Measurements from ENCODE around the gene DAPK1. TPM values are rescaled to one million over a fixed set of nuclear protein-coding genes. Genes with fewer than 3 reads are reported as not detected.

Gene DAPK1
- polyA plus RNA-seq, 1 donor from 2014 or later, result 45.0 TPM

GRCh38 chr9:87643107-87643650 is 145.5 kb downstream of the DAPK1 start:
- no peak for TF ChIP-seq TAF1 (IDR thresholded peaks at IDR 0.05; ENCODE audit: low read depth)
- TF ChIP-seq, protein P1, sequence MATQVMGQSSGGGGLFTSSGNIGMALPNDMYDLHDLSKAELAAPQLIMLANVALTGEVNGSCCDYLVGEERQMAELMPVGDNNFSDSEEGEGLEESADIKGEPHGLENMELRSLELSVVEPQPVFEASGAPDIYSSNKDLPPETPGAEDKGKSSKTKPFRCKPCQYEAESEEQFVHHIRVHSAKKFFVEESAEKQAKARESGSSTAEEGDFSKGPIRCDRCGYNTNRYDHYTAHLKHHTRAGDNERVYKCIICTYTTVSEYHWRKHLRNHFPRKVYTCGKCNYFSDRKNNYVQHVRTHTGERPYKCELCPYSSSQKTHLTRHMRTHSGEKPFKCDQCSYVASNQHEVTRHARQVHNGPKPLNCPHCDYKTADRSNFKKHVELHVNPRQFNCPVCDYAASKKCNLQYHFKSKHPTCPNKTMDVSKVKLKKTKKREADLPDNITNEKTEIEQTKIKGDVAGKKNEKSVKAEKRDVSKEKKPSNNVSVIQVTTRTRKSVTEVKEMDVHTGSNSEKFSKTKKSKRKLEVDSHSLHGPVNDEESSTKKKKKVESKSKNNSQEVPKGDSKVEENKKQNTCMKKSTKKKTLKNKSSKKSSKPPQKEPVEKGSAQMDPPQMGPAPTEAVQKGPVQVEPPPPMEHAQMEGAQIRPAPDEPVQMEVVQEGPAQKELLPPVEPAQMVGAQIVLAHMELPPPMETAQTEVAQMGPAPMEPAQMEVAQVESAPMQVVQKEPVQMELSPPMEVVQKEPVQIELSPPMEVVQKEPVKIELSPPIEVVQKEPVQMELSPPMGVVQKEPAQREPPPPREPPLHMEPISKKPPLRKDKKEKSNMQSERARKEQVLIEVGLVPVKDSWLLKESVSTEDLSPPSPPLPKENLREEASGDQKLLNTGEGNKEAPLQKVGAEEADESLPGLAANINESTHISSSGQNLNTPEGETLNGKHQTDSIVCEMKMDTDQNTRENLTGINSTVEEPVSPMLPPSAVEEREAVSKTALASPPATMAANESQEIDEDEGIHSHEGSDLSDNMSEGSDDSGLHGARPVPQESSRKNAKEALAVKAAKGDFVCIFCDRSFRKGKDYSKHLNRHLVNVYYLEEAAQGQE (IDR thresholded peaks at IDR 0.05; ENCODE audit: borderline replicate concordance), result no peak
- TF ChIP-seq POLR2AphosphoS5 (IDR thresholded peaks at IDR 0.05), result no peak
- no peak for TF ChIP-seq EP300 (conservative IDR thresholded peaks at IDR 0.05; ENCODE audit: poor library complexity, severe bottlenecking)
- TF ChIP-seq EZH2 (IDR thresholded peaks at IDR 0.05; ENCODE audit: borderline replicate concordance, insufficient read depth, low read length, poor library complexity, severe bottlenecking), result no peak
- no peak for TF ChIP-seq CTCF (IDR thresholded peaks at IDR 0.05; ENCODE audit: poor library complexity, severe bottlenecking)
- no peak for TF ChIP-seq RAD21 (conservative IDR thresholded peaks at IDR 0.05)
- TF ChIP-seq MXI1 (conservative IDR thresholded peaks at IDR 0.05; ENCODE audit: poor library complexity, severe bottlenecking), result no peak
- no peak for TF ChIP-seq SMC3 (conservative IDR thresholded peaks at IDR 0.05; ENCODE audit: poor library complexity)
- no peaks in the 10 kb centered on the region for H3K79me2 ChIP-seq (replicated peaks; ENCODE audit: insufficient read depth, low read length)
- no peaks in the 10 kb centered on the region for H3K9me2 ChIP-seq (ENCODE audit: insufficient read depth, low read length)
- no peak overlapping the region for H3K4me2 ChIP-seq (ENCODE audit: low read length)
- no peak overlapping the region for H3K9ac ChIP-seq (ENCODE audit: low read length)
- no peaks in the 10 kb centered on the region for H3K27me3 ChIP-seq (ENCODE audit: insufficient read depth, low read depth, low read length)
- H2AFZ ChIP-seq (ENCODE audit: low read depth, low read length), result no peak overlapping the region
- no peaks in the 10 kb centered on the region for H4K20me1 ChIP-seq (ENCODE audit: insufficient read depth)
- no peaks in the 10 kb centered on the region for H3F3A ChIP-seq (ENCODE audit: insufficient read depth, low read length, poor library complexity, severe bottlenecking)
- H3K4me3 ChIP-seq (ENCODE audit: low read length), result no peak overlapping the region
- no peak overlapping the region for H3K27ac ChIP-seq (ENCODE audit: low read length)
- H3K36me3 ChIP-seq (ENCODE audit: insufficient read depth, low read length), result peaks cover 30% of the 10 kb centered on the region
- no peaks in the 10 kb centered on the region for H3K9me3 ChIP-seq (ENCODE audit: low read length)

- TF ChIP-seq MXI1 (conservative IDR thresholded peaks at IDR 0.05; ENCODE audit: poor library complexity, severe bottlenecking) (no peak), TAF1 (IDR thresholded peaks at IDR 0.05; ENCODE audit: low read depth) (no peak), POLR2AphosphoS5 (IDR thresholded peaks at IDR 0.05) (no peak)
- no peaks in the 10 kb centered on the region for H3F3A ChIP-seq (ENCODE audit: insufficient read depth, low read length, poor library complexity, severe bottlenecking)
- H3K36me3 ChIP-seq (ENCODE audit: insufficient read depth, low read length), result peaks cover 30% of the 10 kb centered on the region
- no peaks in the 10 kb centered on the region for H4K20me1 ChIP-seq (ENCODE audit: insufficient read depth)
- no peak overlapping the region for H2AFZ ChIP-seq (ENCODE audit: low read depth, low read length)
- H3K27ac ChIP-seq (ENCODE audit: low read length), result no peak overlapping the region
- H3K9me2 ChIP-seq (ENCODE audit: insufficient read depth, low read length), result no peaks in the 10 kb centered on the region
- no peak overlapping the region for H3K4me3 ChIP-seq (ENCODE audit: low read length)
- no peaks in the 10 kb centered on the region for H3K79me2 ChIP-seq (replicated peaks; ENCODE audit: insufficient read depth, low read length)
- H3K9ac ChIP-seq (ENCODE audit: low read length), result no peak overlapping the region
- H3K4me2 ChIP-seq (ENCODE audit: low read length), result no peak overlapping the region
- no peaks in the 10 kb centered on the region for H3K27me3 ChIP-seq (ENCODE audit: insufficient read depth, low read depth, low read length)
- H3K9me3 ChIP-seq (ENCODE audit: low read length), result no peaks in the 10 kb centered on the region
Measured at GRCh38 chr9:87643778-87644570, 146.3 kb downstream of the DAPK1 start.
